Loucy (cell line): ENCODE results near the gene ATPAF2.

Experiments used
- H2AFZ ChIP-seq: fragments of 200-600 bp; sonication (generic); 2 replicates; pipeline ENCODE4 v1.6.0; 2016; ENCODE audit warnings: antibody characterized with exemption, mild to moderate bottlenecking, low read length, moderate library complexity
- H3F3A ChIP-seq: fragments of 200-600 bp; 2 replicates; pipeline ENCODE4 v1.6.0; 2016; ENCODE audit warnings: antibody characterized with exemption, low read depth, mild to moderate bottlenecking
- H3K27me3 ChIP-seq: fragments of 200-600 bp; sonication (generic); 2 replicates; pipeline ENCODE4 v1.6.1; 2014; ENCODE audit warnings: low read length, mild to moderate bottlenecking; ENCODE audit not compliant: insufficient read depth, poor library complexity, severe bottlenecking
- H3K36me3 ChIP-seq: fragments of 200-600 bp; sonication (generic); 2 replicates; pipeline ENCODE4 v1.6.1; 2016; ENCODE audit warnings: low read length; ENCODE audit not compliant: insufficient read depth
- H3K4me1 ChIP-seq: fragments of 200-600 bp; sonication (generic); 2 replicates; pipeline ENCODE4 v1.5.1; 2014; ENCODE audit warnings: low read length, mild to moderate bottlenecking; ENCODE audit not compliant: insufficient read depth, poor library complexity, severe bottlenecking
- H3K4me2 ChIP-seq: fragments of 200-600 bp; sonication (generic); 2 replicates; pipeline ENCODE4 v1.6.0; 2014; ENCODE audit warnings: antibody characterized with exemption, low read length, low read depth, mild to moderate bottlenecking; ENCODE audit not compliant: poor library complexity, severe bottlenecking
- H3K4me3 ChIP-seq: fragments of 200-600 bp; sonication (generic); 2 replicates; pipeline ENCODE4 v1.5.1; 2014; ENCODE audit warnings: low read length, mild to moderate bottlenecking, mixed read lengths; ENCODE audit not compliant: poor library complexity, severe bottlenecking
- H3K79me2 ChIP-seq: fragments of 200-600 bp; sonication (generic); 2 replicates; pipeline ENCODE4 v1.6.1; 2014; ENCODE audit warnings: low read length; ENCODE audit not compliant: insufficient read depth
- H3K9ac ChIP-seq: fragments of 200-600 bp; sonication (generic); 2 replicates; pipeline ENCODE4 v1.6.0; 2014; ENCODE audit warnings: mild to moderate bottlenecking, low read depth, low read length, moderate library complexity; ENCODE audit not compliant: poor library complexity, severe bottlenecking
- H3K9me2 ChIP-seq: fragments of 200-600 bp; sonication (generic); replicated peaks from 2 replicates; pipeline ENCODE4 v1.6.1; 2016; ENCODE audit warnings: low read depth, low read length, mixed read lengths
- H3K9me3 ChIP-seq: fragments of 200-600 bp; sonication (generic); 2 replicates; pipeline ENCODE4 v1.6.1; 2014; ENCODE audit warnings: mild to moderate bottlenecking, antibody characterized with exemption, low read length, low read depth; ENCODE audit not compliant: insufficient read depth
- H4K20me1 ChIP-seq: fragments of 200-600 bp; sonication (generic); 2 replicates; pipeline ENCODE4 v1.6.0; 2014; ENCODE audit warnings: antibody characterized with exemption, low read length, mild to moderate bottlenecking; ENCODE audit not compliant: insufficient read depth, poor library complexity, severe bottlenecking
- EZH2phosphoT487 ChIP-seq: fragments of 200-600 bp; IDR thresholded peaks from 2 replicates; pipeline ENCODE4 v1.6.1; 2018; ENCODE audit warnings: antibody characterized with exemption, mild to moderate bottlenecking, moderate library complexity, borderline replicate concordance
- TF ChIP-seq, protein P1 (sequence below): fragments of 200-600 bp; sonication (generic); conservative IDR thresholded peaks from 2 replicates; pipeline ENCODE4 v1.5.1; 2014; ENCODE audit warnings: mild to moderate bottlenecking, antibody characterized with exemption, low read length

Gene ATPAF2

DNA sequence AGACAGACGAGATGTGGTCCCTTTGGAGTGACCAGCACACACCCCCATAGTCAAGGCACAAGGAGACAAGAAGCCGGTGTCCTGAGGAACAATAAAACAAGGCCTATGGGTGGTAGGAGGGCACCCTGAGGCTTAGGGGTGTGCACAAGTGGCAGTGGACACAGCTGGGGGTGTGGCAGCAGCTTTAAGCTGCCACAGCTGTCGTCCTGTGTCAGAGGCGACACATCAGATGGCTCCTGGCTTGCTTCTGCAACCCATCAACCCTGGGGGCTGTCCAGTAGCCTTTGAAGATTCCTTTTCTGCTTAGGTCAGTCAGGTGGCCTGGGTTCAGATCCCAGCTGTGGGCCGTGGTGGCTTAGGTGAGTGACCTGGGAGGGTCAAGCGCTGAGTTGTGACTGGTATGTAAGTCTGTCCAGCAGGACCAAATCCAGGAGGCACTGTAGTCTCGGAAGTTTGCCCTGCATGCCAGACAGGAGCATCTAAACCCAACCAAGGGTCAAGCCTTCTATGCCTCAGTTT, 50.5 kb downstream of the ATPAF2 start:
- H3K27me3 ChIP-seq, result no peaks in the 10 kb centered on the region
- H3K4me3 ChIP-seq, result no peak overlapping the region
- H3F3A ChIP-seq, result no peaks in the 10 kb centered on the region
- no peaks in the 10 kb centered on the region for H4K20me1 ChIP-seq
- no peaks in the 10 kb centered on the region for H3K4me1 ChIP-seq
- H3K79me2 ChIP-seq, result no peaks in the 10 kb centered on the region
- no peak overlapping the region for H2AFZ ChIP-seq
- no peak overlapping the region for H3K9ac ChIP-seq
- no peaks in the 10 kb centered on the region for H3K9me2 ChIP-seq
- H3K4me2 ChIP-seq, result no peak overlapping the region
- TF ChIP-seq, protein P1, sequence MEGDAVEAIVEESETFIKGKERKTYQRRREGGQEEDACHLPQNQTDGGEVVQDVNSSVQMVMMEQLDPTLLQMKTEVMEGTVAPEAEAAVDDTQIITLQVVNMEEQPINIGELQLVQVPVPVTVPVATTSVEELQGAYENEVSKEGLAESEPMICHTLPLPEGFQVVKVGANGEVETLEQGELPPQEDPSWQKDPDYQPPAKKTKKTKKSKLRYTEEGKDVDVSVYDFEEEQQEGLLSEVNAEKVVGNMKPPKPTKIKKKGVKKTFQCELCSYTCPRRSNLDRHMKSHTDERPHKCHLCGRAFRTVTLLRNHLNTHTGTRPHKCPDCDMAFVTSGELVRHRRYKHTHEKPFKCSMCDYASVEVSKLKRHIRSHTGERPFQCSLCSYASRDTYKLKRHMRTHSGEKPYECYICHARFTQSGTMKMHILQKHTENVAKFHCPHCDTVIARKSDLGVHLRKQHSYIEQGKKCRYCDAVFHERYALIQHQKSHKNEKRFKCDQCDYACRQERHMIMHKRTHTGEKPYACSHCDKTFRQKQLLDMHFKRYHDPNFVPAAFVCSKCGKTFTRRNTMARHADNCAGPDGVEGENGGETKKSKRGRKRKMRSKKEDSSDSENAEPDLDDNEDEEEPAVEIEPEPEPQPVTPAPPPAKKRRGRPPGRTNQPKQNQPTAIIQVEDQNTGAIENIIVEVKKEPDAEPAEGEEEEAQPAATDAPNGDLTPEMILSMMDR, result no peak
- TF ChIP-seq EZH2phosphoT487, result no peak
- H3K36me3 ChIP-seq, result no peaks in the 10 kb centered on the region
- no peaks in the 10 kb centered on the region for H3K9me3 ChIP-seq

DNA sequence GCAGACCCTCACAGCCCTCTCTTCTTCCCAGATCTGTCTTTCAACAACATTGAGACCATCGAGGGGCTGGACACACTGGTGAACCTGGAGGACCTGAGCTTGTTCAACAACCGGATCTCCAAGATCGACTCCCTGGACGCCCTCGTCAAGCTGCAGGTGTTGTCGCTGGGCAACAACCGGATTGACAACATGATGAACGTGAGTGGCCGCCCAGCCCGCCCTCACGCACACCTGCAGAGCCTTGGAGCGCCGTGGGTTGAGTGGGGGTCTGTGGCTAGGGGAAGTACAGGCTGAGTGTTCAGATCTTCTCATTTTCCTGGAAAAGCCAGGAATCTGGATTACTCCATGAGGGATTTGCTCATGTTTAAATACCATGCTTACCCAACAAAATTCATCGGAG, 51.1 kb downstream of the ATPAF2 start:
- Histone ChIP-seq H3F3A (no peaks in the 10 kb centered on the region), H2AFZ (no peak overlapping the region), H3K4me3 (no peak overlapping the region), H3K36me3 (no peaks in the 10 kb centered on the region), H3K27me3 (no peaks in the 10 kb centered on the region), H4K20me1 (no peaks in the 10 kb centered on the region), H3K9me3 (no peaks in the 10 kb centered on the region), H3K79me2 (no peaks in the 10 kb centered on the region), H3K9me2 (no peaks in the 10 kb centered on the region), H3K4me1 (no peaks in the 10 kb centered on the region), H3K9ac (no peak overlapping the region), H3K4me2 (no peak overlapping the region)
- TF ChIP-seq, protein P1, result no peak
- no peak for TF ChIP-seq EZH2phosphoT487

DNA sequence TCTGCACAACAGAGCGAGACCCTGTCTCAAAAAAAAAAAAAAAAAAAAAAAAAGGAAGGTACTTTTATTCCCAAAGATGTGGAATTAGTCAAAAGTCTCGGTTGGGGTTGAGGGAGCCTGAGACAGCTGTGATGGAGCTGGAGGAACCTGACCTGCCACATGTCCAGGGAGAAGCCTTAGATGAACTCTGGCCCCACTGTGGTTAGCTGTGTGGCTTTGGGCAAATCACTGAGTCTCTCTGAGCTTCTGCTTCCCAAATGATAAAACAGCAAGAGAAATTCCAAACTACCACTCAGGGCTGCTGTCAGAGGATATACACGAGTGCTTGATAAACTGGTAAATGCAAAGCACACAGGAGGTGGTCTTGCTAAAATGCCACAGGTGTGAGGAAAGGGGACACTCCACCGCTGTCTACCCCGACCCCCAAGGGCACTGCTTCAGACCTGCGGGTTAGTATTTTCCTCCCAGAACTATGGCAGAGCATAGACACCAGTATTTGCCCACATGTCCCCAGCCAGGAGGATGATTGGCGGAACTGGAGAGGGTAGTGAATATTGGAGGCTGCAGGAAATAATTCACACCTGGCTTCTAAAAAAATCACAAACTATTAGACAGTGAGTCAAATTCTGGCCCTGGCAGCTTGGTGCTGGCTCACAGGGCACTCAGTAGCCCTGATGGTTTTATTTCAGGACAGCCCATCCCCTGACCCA, 51.6 kb downstream of the ATPAF2 start:
- H3K79me2 ChIP-seq, result no peaks in the 10 kb centered on the region
- H3K9me2 ChIP-seq, result no peaks in the 10 kb centered on the region
- no peaks in the 10 kb centered on the region for H3F3A ChIP-seq
- H2AFZ ChIP-seq, result no peak overlapping the region
- no peaks in the 10 kb centered on the region for H3K9me3 ChIP-seq
- no peak overlapping the region for H3K4me2 ChIP-seq
- no peaks in the 10 kb centered on the region for H3K4me1 ChIP-seq
- no peak overlapping the region for H3K4me3 ChIP-seq
- TF ChIP-seq, protein P1, result no peak
- TF ChIP-seq EZH2phosphoT487, result no peak
- no peaks in the 10 kb centered on the region for H3K36me3 ChIP-seq
- no peaks in the 10 kb centered on the region for H4K20me1 ChIP-seq
- no peaks in the 10 kb centered on the region for H3K27me3 ChIP-seq
- H3K9ac ChIP-seq, result no peak overlapping the region
